Stimulated activated naive CD4-positive, alpha-beta T cell (primary cell): ENCODE data around the gene GHRHR.

ENCODE experiments used
- DNase-seq, 6 experiments: peaks; one replicate each; lab custom pipeline; 2025; lab: John Stamatoyannopoulos, UW

Gene GHRHR

GRCh38 chr7:30985756-30986155 lies 22.0 kb downstream of the GHRHR start:
- DNase-seq: no peak

GRCh38 chr7:30986331-30986730 lies 22.6 kb downstream of the GHRHR start:
- no peak for DNase-seq

- DNase-seq: no peak
Observed at GRCh38 chr7:30986738-30987137, 23.0 kb downstream of the GHRHR start.

GRCh38 chr7:30987178-30987577 lies 23.4 kb downstream of the GHRHR start:
- DNase-seq: no peak

- no peak for DNase-seq
Observed at GRCh38 chr7:30987936-30988335, 24.2 kb downstream of the GHRHR start.

- no peak for DNase-seq
Observed at GRCh38 chr7:30988351-30989005, 24.7 kb downstream of the GHRHR start.

- DNase-seq: no peak
Observed at GRCh38 chr7:30989008-30989823, 25.5 kb downstream of the GHRHR start.

- DNase-seq: no peak
Observed at GRCh38 chr7:30989824-30990672, 26.3 kb downstream of the GHRHR start.

- no peak for DNase-seq
Observed at GRCh38 chr7:30990673-30991170, 27.0 kb downstream of the GHRHR start.

GRCh38 chr7:30992414-30992813 lies 28.7 kb downstream of the GHRHR start:
- DNase-seq: no peak

GRCh38 chr7:30994206-30995100 lies 30.7 kb downstream of the GHRHR start:
- DNase-seq: no peak

- no peak for DNase-seq
Observed at GRCh38 chr7:30995536-30995935, 31.8 kb downstream of the GHRHR start.

- no peak for DNase-seq
Observed at GRCh38 chr7:30996256-30996655, 32.5 kb downstream of the GHRHR start.

GRCh38 chr7:30996883-30997282 lies 33.1 kb downstream of the GHRHR start:
- no peak for DNase-seq

- no peak for DNase-seq
Observed at GRCh38 chr7:30997316-30997715, 33.6 kb downstream of the GHRHR start.

- no peak for DNase-seq
Observed at GRCh38 chr7:30998180-30998579, 34.4 kb downstream of the GHRHR start.

GRCh38 chr7:31000161-31000693 lies 36.5 kb downstream of the GHRHR start:
- no peak for DNase-seq

- no peak for DNase-seq
Observed at GRCh38 chr7:31000779-31001178, 37.0 kb downstream of the GHRHR start.

- no peak for DNase-seq
Observed at GRCh38 chr7:31002256-31002655, 38.5 kb downstream of the GHRHR start.

- no peak for DNase-seq
Observed at GRCh38 chr7:31003097-31003496, 39.3 kb downstream of the GHRHR start.

GRCh38 chr7:31003721-31004120 lies 40.0 kb downstream of the GHRHR start:
- no peak for DNase-seq
